Activated B cell treated with CpG ODN at 0.5 μM for 24 hours (primary cell): Measurements from ENCODE around the gene BRIX1. TPM values are rescaled to one million over a fixed set of nuclear protein-coding genes. Genes with fewer than 3 reads are reported as not detected.

Experiments
- ATAC-seq: fragments of 200-7000 bp; cut with Tn5 transposase; one replicate; pipeline ENCODE4 v1.10.0; 2021; ENCODE audit warnings: low read depth, mild to moderate bottlenecking, moderate library complexity
- CTCF ChIA-PET: fragments of 350-600 bp; sonication (Branson Sonifier 250); formaldehyde crosslinking; loops from one replicate; lab custom pipeline; 2021; ENCODE audit warnings: antibody characterized with exemption; lab: Charles Lee
- POLR2A ChIA-PET: fragments of 350-600 bp; sonication (Branson Sonifier 250); formaldehyde crosslinking; loops from one replicate; lab custom pipeline; 2021; ENCODE audit warnings: antibody characterized with exemption; lab: Charles Lee
- DNase-seq: peaks from one replicate; pipeline ENCODE4 v3.0.0; 2022
- H3K27ac Mint-ChIP-seq: one replicate; pipeline ENCODE4 v1.8.0; 2020; ENCODE audit warnings: mixed read lengths
- H3K27me3 Mint-ChIP-seq: one replicate; pipeline ENCODE4 v1.8.0; 2021; ENCODE audit warnings: mixed read lengths
- H3K36me3 Mint-ChIP-seq: one replicate; pipeline ENCODE4 v1.8.0; 2021; ENCODE audit warnings: low read depth, mixed read lengths
- H3K4me1 Mint-ChIP-seq: one replicate; pipeline ENCODE4 v1.8.0; 2021; ENCODE audit warnings: mixed read lengths
- H3K4me3 Mint-ChIP-seq: one replicate; pipeline ENCODE4 v1.8.0; 2020; ENCODE audit warnings: mild to moderate bottlenecking, mixed read lengths
- H3K9me3 Mint-ChIP-seq: one replicate; pipeline ENCODE4 v1.8.0; 2020; ENCODE audit warnings: mixed read lengths
- intact Hi-C: fragments of 100-400 bp; cut with micrococcal nuclease; formaldehyde crosslinking; loops from one replicate; pipeline ENCODE4 v1.15.1; 2024
- total RNA-seq: library from RNA; stranded (reverse); gene quantifications from 2 replicates; pipeline ENCODE4 v1.2.3, GENCODE V29; 2022
- TF ChIP-seq, protein P1 (sequence below): fragments of 200-600 bp; IDR thresholded peaks from one replicate; pipeline ENCODE4 v1.8.0; 2022; ENCODE audit warnings: antibody characterized with exemption, mild to moderate bottlenecking

BRIX1 gene
- total RNA-seq, 1 donor from 2014 or later = 42.4 TPM

DNA sequence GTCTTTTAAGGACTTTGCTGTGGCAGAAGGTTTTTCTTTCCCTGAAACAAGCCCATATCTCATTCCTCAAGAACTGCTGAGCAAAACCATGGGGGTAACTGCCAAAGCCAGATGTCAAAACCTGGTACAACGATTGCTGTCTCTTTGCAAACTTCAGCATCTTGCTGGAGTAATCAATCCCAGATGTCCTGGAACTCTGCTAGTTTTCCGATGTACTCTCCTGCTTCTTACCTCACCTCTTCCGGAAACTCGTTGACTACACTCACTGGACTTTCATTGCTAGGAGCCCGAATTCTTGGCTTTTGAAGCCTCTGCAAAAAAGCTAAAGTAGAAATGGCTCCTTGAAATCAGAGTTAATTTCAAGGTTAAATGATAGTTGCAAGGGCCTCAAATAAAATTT lies 23.5 kb upstream of the BRIX1 start:
- TF ChIP-seq, protein P1, sequence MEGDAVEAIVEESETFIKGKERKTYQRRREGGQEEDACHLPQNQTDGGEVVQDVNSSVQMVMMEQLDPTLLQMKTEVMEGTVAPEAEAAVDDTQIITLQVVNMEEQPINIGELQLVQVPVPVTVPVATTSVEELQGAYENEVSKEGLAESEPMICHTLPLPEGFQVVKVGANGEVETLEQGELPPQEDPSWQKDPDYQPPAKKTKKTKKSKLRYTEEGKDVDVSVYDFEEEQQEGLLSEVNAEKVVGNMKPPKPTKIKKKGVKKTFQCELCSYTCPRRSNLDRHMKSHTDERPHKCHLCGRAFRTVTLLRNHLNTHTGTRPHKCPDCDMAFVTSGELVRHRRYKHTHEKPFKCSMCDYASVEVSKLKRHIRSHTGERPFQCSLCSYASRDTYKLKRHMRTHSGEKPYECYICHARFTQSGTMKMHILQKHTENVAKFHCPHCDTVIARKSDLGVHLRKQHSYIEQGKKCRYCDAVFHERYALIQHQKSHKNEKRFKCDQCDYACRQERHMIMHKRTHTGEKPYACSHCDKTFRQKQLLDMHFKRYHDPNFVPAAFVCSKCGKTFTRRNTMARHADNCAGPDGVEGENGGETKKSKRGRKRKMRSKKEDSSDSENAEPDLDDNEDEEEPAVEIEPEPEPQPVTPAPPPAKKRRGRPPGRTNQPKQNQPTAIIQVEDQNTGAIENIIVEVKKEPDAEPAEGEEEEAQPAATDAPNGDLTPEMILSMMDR = no peak
- ATAC-seq (no peak), DNase-seq (no peak)
- H3K4me1 Mint-ChIP-seq = no peaks in the 10 kb centered on the region
- no peaks in the 10 kb centered on the region for H3K9me3 Mint-ChIP-seq
- no peak overlapping the region for H3K4me3 Mint-ChIP-seq
- no peaks in the 10 kb centered on the region for H3K27me3 Mint-ChIP-seq
- H3K36me3 Mint-ChIP-seq = no peaks in the 10 kb centered on the region
- ChIA-PET POLR2A (no interaction called here), CTCF (no interaction called here)
- intact Hi-C loops = no loop called here
- H3K27ac Mint-ChIP-seq = no peak overlapping the region

- ATAC-seq (no peak), DNase-seq (no peak)
- Mint-ChIP-seq H3K9me3 (no peaks in the 10 kb centered on the region), H3K36me3 (no peaks in the 10 kb centered on the region), H3K27ac (no peak overlapping the region), H3K4me1 (no peaks in the 10 kb centered on the region), H3K4me3 (no peak overlapping the region), H3K27me3 (no peaks in the 10 kb centered on the region)
- POLR2A ChIA-PET = no interaction called here
- TF ChIP-seq, protein P1 = no peak
- CTCF ChIA-PET = no interaction called here
- intact Hi-C loops = no loop called here
Measured at GRCh38 chr5:34892414-34892813, 23.1 kb upstream of the BRIX1 start.

- Mint-ChIP-seq H3K9me3 (no peaks in the 10 kb centered on the region), H3K4me1 (no peaks in the 10 kb centered on the region), H3K36me3 (no peaks in the 10 kb centered on the region), H3K4me3 (no peak overlapping the region), H3K27me3 (no peaks in the 10 kb centered on the region), H3K27ac (no peak overlapping the region)
- ATAC-seq = no peak
- TF ChIP-seq, protein P1 = no peak
- POLR2A ChIA-PET = no interaction called here
- no peak for DNase-seq
- intact Hi-C loops = loop anchor here (5.0 kb wide), 1 partner anchor 237 kb away; the partner anchor contains the start of gene RAI14
- CTCF ChIA-PET = interaction anchor here (4.0 kb wide), 1 partner anchor 371 kb away, joined by 31 read pairs; no protein-coding TSS in a partner anchor
Measured at GRCh38 chr5:34894716-34895115, 20.8 kb upstream of the BRIX1 start.

GRCh38 chr5:34895641-34896419 lies 19.7 kb upstream of the BRIX1 start:
- H3K36me3 Mint-ChIP-seq = no peaks in the 10 kb centered on the region
- H3K4me3 Mint-ChIP-seq = no peak overlapping the region
- no peaks in the 10 kb centered on the region for H3K9me3 Mint-ChIP-seq
- intact Hi-C loops = loop anchor here (5.0 kb wide), 1 partner anchor 239 kb away; the partner anchor contains the start of gene RAI14
- H3K4me1 Mint-ChIP-seq = no peaks in the 10 kb centered on the region
- no peak overlapping the region for H3K27ac Mint-ChIP-seq
- no peak for ATAC-seq
- POLR2A ChIA-PET = no interaction called here
- CTCF ChIA-PET = interaction anchor here (0.6 to 5.5 kb wide), 5 partner anchors 57 to 421 kb away, joined by 3 to 50 read pairs (median 3); partner anchors contain the start of gene TTC23L
- no peak for DNase-seq
- H3K27me3 Mint-ChIP-seq = no peaks in the 10 kb centered on the region
- TF ChIP-seq, protein P1 = no peak

DNA sequence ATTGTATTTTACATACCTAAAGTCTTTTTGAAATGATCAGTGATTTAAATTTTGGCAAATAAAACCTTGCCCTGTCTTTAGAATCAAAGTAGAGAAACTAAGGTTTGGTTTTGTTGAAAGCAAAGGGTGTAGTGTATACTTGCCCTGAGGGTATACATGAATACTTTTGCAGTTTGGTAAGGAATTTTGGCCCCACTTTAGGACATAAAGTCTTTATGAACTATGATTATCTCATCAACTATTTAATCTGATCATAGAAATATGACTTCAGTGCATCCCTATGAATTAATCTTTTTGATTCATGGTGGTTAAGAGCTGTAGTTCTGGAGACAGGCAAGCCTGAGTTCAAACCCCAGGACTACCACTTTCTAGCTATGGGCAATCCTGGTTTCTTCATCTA lies 17.9 kb upstream of the BRIX1 start:
- TF ChIP-seq, protein P1 = no peak
- intact Hi-C loops = loop anchor here (1.0 to 5.0 kb wide), 5 partner anchors 154 to 423 kb away; partner anchors contain the start of gene RAI14
- H3K36me3 Mint-ChIP-seq = peaks cover 6% of the 10 kb centered on the region
- H3K27me3 Mint-ChIP-seq = no peaks in the 10 kb centered on the region
- DNase-seq (no peak), ATAC-seq (no peak)
- no peak overlapping the region for H3K27ac Mint-ChIP-seq
- no peaks in the 10 kb centered on the region for H3K4me1 Mint-ChIP-seq
- no peak overlapping the region for H3K4me3 Mint-ChIP-seq
- CTCF ChIA-PET = interaction anchor here (0.6 to 5.5 kb wide), 12 partner anchors 11 to 423 kb away, joined by 3 to 73 read pairs (median 6); partner anchors contain the start of gene TTC23L
- no peaks in the 10 kb centered on the region for H3K9me3 Mint-ChIP-seq
- POLR2A ChIA-PET = no interaction called here
